PC-9 (cell line): ENCODE data around the gene ERBB3. TPM values are rescaled to one million over a fixed set of nuclear protein-coding genes. Genes with fewer than 3 reads are reported as not detected.

ENCODE experiments used
- BruUV-seq: library from RNA; stranded (reverse); fragments of 400-500 nt; replicated peaks from 2 replicates; lab custom pipeline; 2021; lab: Mats Ljungman, UMichigan
- CTCF ChIA-PET: fragments of 300-600 bp; sonication (Branson Sonifier 250); formaldehyde crosslinking; loops from one replicate; lab custom pipeline; 2022; ENCODE audit warnings: antibody characterized with exemption; lab: Charles Lee
- POLR2A ChIA-PET: fragments of 300-600 bp; sonication (Branson Sonifier 250); formaldehyde crosslinking; loops from one replicate; lab custom pipeline; 2022; ENCODE audit warnings: antibody characterized with exemption; ENCODE audit not compliant: unreplicated experiment; lab: Charles Lee
- DNase-seq, 2 experiments: peaks; one replicate each; pipeline versions ENCODE4 v3.0.0 to v3.0.0-alpha.2; 2015 to 2022; ENCODE audit warnings: mixed read lengths in 1 of 2
- H2AFZ ChIP-seq: fragments of 200-600 bp; sonication (generic); 2 replicates; pipeline ENCODE4 v1.8.1; 2017; ENCODE audit warnings: antibody characterized with exemption
- H3F3A ChIP-seq: fragments of 200-600 bp; sonication (generic); 2 replicates; pipeline ENCODE4 v1.8.1; 2017; ENCODE audit warnings: antibody characterized with exemption, mild to moderate bottlenecking, low read depth; ENCODE audit not compliant: insufficient read depth
- H3K27ac ChIP-seq: fragments of 200-600 bp; sonication (generic); 2 replicates; pipeline ENCODE4 v1.6.1; 2016; ENCODE audit warnings: mixed run types
- H3K27me3 ChIP-seq: fragments of 200-600 bp; sonication (generic); 2 replicates; pipeline ENCODE4 v1.6.1; 2016; ENCODE audit warnings: low read depth, mixed run types; ENCODE audit not compliant: insufficient read depth
- H3K36me3 ChIP-seq: fragments of 200-600 bp; sonication (generic); 2 replicates; pipeline ENCODE4 v1.6.1; 2016; ENCODE audit warnings: low read depth, mixed run types
- H3K4me1 ChIP-seq: fragments of 200-600 bp; sonication (generic); replicated peaks from 2 replicates; pipeline ENCODE4 v1.6.1; 2016; ENCODE audit warnings: mixed run types; ENCODE audit not compliant: insufficient read depth
- H3K4me2 ChIP-seq: fragments of 200-600 bp; sonication (generic); 2 replicates; pipeline ENCODE4 v1.6.1; 2017; ENCODE audit warnings: mixed run types
- H3K4me3 ChIP-seq: fragments of 200-600 bp; sonication (generic); 2 replicates; pipeline ENCODE4 v1.6.1; 2016; ENCODE audit warnings: mixed run types
- H3K79me2 ChIP-seq: fragments of 200-600 bp; sonication (generic); 2 replicates; pipeline ENCODE4 v1.6.1; 2017; ENCODE audit warnings: low read depth, mixed run types
- H3K9me2 ChIP-seq: fragments of 200-600 bp; sonication (generic); 2 replicates; pipeline ENCODE4 v1.8.1; 2017; ENCODE audit warnings: mild to moderate bottlenecking; ENCODE audit not compliant: insufficient read depth
- H3K9me3 ChIP-seq: fragments of 200-600 bp; sonication (generic); 2 replicates; pipeline ENCODE4 v1.8.1; 2016; ENCODE audit warnings: low read depth; ENCODE audit not compliant: insufficient read depth
- H4K20me1 ChIP-seq: fragments of 200-600 bp; sonication (generic); 2 replicates; pipeline ENCODE4 v1.8.1; 2017; ENCODE audit not compliant: insufficient read depth
- EZH2 ChIP-seq: fragments of 200-600 bp; sonication (generic); IDR thresholded peaks from 2 replicates; pipeline ENCODE4 v1.8.0; 2017; ENCODE audit warnings: antibody characterized with exemption, low read depth
- intact Hi-C: fragments of 100-400 bp; cut with micrococcal nuclease; formaldehyde crosslinking; loops from one replicate; pipeline ENCODE4 v1.10.0; 2022; ENCODE audit not compliant: unreplicated experiment
- total RNA-seq: library from RNA; stranded (reverse); gene quantifications from 2 replicates; pipeline ENCODE4 v1.2.3, GENCODE V29; 2021
- TF ChIP-seq, protein P1 (sequence below): fragments of 200-600 bp; sonication (generic); conservative IDR thresholded peaks from 2 replicates; pipeline ENCODE4 v1.6.1; 2017; ENCODE audit warnings: mixed run types, antibody characterized with exemption, mild to moderate bottlenecking, moderate library complexity

ERBB3 gene
- total RNA-seq, 1 experiment from 2014 or later, result 127 TPM

DNA sequence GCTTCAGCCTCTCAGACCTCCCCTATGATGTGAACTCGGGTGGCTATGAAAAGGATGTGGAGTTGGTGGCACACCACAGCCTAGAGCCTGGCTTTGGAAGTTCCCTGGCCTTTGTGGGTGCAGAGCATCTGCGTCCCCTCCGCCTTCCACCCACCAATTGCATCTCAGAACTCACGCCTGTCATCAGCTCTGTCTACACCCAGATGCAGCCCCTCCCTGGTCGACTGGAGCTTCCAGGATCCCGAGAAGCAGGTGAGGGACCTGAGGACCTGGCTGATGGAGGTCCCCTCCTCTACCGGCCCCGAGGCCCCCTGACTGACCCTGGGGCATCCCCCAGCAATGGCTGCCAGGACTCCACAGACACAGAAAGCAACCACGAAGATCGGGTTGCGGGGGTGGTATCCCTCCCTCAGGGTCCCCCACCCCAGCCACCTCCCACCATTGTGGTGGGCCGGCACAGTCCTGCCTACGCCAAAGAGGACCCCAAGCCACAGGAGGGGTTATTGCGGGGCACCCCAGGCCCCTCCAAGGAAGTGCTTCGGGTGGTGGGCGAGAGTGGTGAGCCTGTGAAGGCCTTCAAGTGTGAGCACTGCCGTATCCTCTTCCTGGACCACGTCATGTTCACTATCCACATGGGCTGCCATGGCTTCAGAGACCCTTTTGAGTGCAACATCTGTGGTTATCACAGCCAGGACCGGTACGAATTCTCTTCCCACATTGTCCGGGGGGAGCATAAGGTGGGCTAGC, 45.2 kb upstream of the ERBB3 start:
- H3K4me3 ChIP-seq, result no peak overlapping the region
- intact Hi-C loops, result no loop called here
- no peaks in the 10 kb centered on the region for H3K79me2 ChIP-seq
- H3F3A ChIP-seq, result peaks cover 3% of the 10 kb centered on the region; the same call in 1 of the 2 replicates
- BruUV-seq, result no TSS peak
- POLR2A ChIA-PET, result interaction anchor here (0.6 to 0.7 kb wide), 2 partner anchors 205 to 713 kb away, joined by 3 to 5 read pairs; no protein-coding TSS in a partner anchor
- H3K4me1 ChIP-seq, result peaks cover 2% of the 10 kb centered on the region
- no peak overlapping the region for H3K4me2 ChIP-seq
- DNase-seq, result no peak
- H3K27ac ChIP-seq, result no peak overlapping the region
- H2AFZ ChIP-seq, result no peak overlapping the region
- H3K9me2 ChIP-seq, result no peaks in the 10 kb centered on the region
- CTCF ChIA-PET, result no interaction called here
- H3K9me3 ChIP-seq, result no peaks in the 10 kb centered on the region
- no peaks in the 10 kb centered on the region for H3K36me3 ChIP-seq
- no peaks in the 10 kb centered on the region for H4K20me1 ChIP-seq
- no peaks in the 10 kb centered on the region for H3K27me3 ChIP-seq
- TF ChIP-seq, protein P1, sequence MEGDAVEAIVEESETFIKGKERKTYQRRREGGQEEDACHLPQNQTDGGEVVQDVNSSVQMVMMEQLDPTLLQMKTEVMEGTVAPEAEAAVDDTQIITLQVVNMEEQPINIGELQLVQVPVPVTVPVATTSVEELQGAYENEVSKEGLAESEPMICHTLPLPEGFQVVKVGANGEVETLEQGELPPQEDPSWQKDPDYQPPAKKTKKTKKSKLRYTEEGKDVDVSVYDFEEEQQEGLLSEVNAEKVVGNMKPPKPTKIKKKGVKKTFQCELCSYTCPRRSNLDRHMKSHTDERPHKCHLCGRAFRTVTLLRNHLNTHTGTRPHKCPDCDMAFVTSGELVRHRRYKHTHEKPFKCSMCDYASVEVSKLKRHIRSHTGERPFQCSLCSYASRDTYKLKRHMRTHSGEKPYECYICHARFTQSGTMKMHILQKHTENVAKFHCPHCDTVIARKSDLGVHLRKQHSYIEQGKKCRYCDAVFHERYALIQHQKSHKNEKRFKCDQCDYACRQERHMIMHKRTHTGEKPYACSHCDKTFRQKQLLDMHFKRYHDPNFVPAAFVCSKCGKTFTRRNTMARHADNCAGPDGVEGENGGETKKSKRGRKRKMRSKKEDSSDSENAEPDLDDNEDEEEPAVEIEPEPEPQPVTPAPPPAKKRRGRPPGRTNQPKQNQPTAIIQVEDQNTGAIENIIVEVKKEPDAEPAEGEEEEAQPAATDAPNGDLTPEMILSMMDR, result no peak
- TF ChIP-seq EZH2, result no peak

DNA sequence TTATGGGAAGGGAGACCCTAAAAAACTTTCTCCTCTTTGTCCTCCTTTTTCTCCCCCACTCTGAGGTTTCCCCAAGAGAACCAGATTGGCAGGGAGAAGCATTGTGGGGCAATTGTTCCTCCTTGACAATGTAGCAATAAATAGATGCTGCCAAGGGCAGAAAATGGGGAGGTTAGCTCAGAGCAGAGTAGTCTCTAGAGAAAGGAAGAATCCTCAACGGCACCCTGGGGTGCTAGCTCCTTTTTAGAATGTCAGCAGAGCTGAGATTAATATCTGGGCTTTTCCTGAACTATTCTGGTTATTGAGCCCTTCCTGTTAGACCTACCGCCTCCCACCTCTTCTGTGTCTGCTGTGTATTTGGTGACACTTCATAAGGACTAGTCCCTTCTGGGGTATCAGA, 42.8 kb upstream of the ERBB3 start:
- ChIA-PET POLR2A (interaction anchor here (0.6 kb wide), 1 partner anchor 957 kb away, joined by 5 read pairs; a partner anchor contains a TSS), CTCF (interaction anchor here (0.6 kb wide), 2 partner anchors 54 to 105 kb away, joined by 3 read pairs; no protein-coding TSS in a partner anchor)
- no peak for DNase-seq
- no peak overlapping the region for H3K4me2 ChIP-seq
- no peaks in the 10 kb centered on the region for H3K27me3 ChIP-seq
- H3K4me3 ChIP-seq, result no peak overlapping the region
- H3K4me1 ChIP-seq, result peaks cover 15% of the 10 kb centered on the region
- intact Hi-C loops, result no loop called here
- TF ChIP-seq EZH2, result no peak
- TF ChIP-seq, protein P1, result no peak
- peaks cover 3% of the 10 kb centered on the region for H3K79me2 ChIP-seq
- no peaks in the 10 kb centered on the region for H3K36me3 ChIP-seq
- peaks cover 12% of the 10 kb centered on the region for H3F3A ChIP-seq
- no peaks in the 10 kb centered on the region for H4K20me1 ChIP-seq
- H3K27ac ChIP-seq, result no peak overlapping the region
- H3K9me2 ChIP-seq, result no peaks in the 10 kb centered on the region
- no TSS peak for BruUV-seq
- H3K9me3 ChIP-seq, result no peaks in the 10 kb centered on the region
- H2AFZ ChIP-seq, result no peak overlapping the region

DNA sequence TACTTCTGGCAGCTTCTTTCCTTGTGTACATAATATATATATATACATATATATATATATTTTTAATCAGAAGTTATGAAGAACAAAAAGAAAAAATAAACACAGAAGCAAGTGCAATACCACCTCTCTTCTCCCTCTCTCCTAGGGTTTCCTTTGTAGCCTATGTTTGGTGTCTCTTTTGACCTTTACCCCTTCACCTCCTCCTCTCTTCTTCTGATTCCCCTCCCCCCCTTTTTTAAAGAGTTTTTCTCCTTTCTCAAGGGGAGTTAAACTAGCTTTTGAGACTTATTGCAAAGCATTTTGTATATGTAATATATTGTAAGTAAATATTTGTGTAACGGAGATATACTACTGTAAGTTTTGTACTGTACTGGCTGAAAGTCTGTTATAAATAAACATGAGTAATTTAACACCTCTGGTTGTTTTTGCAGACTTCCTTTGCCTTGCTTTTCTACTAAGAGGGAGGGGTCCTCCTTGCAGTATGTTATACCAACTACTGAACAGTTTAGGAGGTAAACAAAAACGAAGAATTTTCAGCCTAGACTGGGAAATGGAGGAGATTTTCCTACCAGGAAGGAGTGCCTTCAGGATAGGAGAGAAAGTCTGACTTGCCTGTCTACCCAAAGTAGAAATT, 41.8 kb upstream of the ERBB3 start:
- Histone ChIP-seq H3K79me2 (peaks cover 13% of the 10 kb centered on the region), H3K9me2 (no peaks in the 10 kb centered on the region), H3K4me2 (no peak overlapping the region), H4K20me1 (peaks cover 4% of the 10 kb centered on the region; the same call in 1 of the 2 replicates), H3K27ac (no peak overlapping the region), H3K4me3 (no peak overlapping the region), H3K27me3 (no peaks in the 10 kb centered on the region), H3K9me3 (no peaks in the 10 kb centered on the region), H3F3A (peaks cover 19% of the 10 kb centered on the region), H3K36me3 (peaks cover 7% of the 10 kb centered on the region), H2AFZ (no peak overlapping the region), H3K4me1 (peaks cover 20% of the 10 kb centered on the region)
- no peak for DNase-seq
- CTCF ChIA-PET, result interaction anchor here (0.6 to 0.7 kb wide), 3 partner anchors 20 to 77 kb away, joined by 3 to 6 read pairs (median 6); no protein-coding TSS in a partner anchor
- POLR2A ChIA-PET, result no interaction called here
- TF ChIP-seq, protein P1, result no peak
- TF ChIP-seq EZH2, result no peak
- BruUV-seq, result no TSS peak
- intact Hi-C loops, result no loop called here
